Skin epidermis (tissue), 12 donors: ENCODE results near the gene TBCK.

Experiments used
- H3K27ac ChIP-seq, 21 experiments: fragments of 200-600 bp; sonication (generic) in 11 of 21; one replicate each; pipeline ENCODE4 v1.5.0; 2020; ENCODE audit warnings: mild to moderate bottlenecking in 3 of 21, inconsistent platforms in 2 of 21, moderate library complexity in 2 of 21
- H3K4me3 ChIP-seq, 7 experiments: fragments of 200-600 bp; sonication (generic) in 2 of 7; one replicate each; pipeline ENCODE4 v1.5.0; 2020; ENCODE audit warnings: inconsistent platforms in 2 of 7, mild to moderate bottlenecking in 2 of 7, moderate library complexity in 1 of 7

The TBCK gene

GRCh38 chr4:106297245-106298035 is 18.6 kb downstream of the TBCK start:
- H3K4me3 ChIP-seq, result no peak overlapping the region
- no peak overlapping the region for H3K27ac ChIP-seq

DNA sequence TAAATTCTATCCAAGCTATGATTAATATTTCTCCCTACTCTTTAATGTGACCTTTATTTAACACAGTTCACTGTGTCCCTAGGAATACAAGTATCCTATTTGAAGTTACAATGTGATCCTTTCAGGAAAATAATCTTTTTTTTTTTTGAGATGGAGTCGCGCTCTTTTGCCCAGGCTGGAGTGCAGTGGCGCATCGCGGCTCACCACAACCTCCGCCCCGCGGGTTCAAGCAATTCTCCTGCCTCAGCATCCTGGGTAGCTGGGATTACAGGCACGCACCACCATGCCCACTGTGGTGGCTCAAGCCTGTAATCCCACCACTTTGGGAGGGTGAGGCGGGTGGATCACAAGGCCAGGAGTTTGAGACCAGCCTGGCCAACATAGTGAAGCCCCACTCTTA is 21.9 kb downstream of the TBCK start:
- Histone ChIP-seq H3K4me3 (no peak overlapping the region), H3K27ac (no peak overlapping the region)

- H3K4me3 ChIP-seq, result no peak overlapping the region
- no peak overlapping the region for H3K27ac ChIP-seq
These were observed 24.3 kb downstream of the TBCK start for GRCh38 chr4:106291678-106292077.

DNA sequence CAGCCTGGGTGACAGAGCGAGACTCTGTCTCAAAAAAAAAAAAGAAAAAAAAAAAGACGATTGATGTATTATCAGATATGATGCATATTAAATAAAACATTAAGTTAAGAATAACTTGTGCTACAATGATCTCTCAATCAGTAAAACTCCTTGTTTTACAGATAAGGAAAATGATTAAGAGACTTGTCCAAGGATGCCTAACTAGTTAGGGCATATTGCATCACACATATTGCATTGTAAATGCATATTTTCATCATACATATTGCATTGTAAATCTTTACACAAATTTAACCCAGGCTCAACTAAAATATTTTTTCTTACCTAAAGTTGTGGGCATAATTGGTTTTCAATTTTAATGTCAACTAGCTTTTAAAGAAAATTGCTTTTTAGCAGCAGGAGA is 26.3 kb downstream of the TBCK start:
- no peak overlapping the region for H3K27ac ChIP-seq

GRCh38 chr4:106287353-106287969 is 28.5 kb downstream of the TBCK start:
- Histone ChIP-seq H3K4me3 (no peak overlapping the region), H3K27ac (no peak overlapping the region)

More for the DNA sequence above, 26.3 kb downstream of the TBCK start:
- H3K4me3 ChIP-seq, result no peak overlapping the region

- H3K4me3 ChIP-seq, result no peak overlapping the region
- no peak overlapping the region for H3K27ac ChIP-seq
These were observed 29.4 kb downstream of the TBCK start for GRCh38 chr4:106286611-106287010.

DNA sequence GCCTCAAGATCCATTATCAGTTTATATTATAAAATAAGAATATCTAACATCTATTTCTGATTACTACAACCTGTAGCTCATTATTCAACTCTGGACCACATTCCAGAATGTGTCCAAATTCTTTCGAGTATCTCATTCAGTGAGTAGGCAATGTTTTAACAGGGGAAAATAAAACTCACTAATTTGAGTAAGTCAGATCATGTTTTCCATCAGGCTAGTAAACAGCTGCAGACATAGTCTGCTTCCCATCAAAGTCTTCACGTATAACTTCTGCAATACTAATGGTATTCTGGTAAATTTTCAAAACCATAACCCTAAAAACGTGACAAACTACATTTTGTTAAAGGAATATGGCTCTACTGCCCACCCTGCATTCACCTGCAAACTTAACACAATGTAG is 31.8 kb downstream of the TBCK start:
- H3K4me3 ChIP-seq, result no peak overlapping the region
- no peak overlapping the region for H3K27ac ChIP-seq

- Histone ChIP-seq H3K4me3 (no peak overlapping the region), H3K27ac (no peak overlapping the region)
These were observed 38.8 kb downstream of the TBCK start for GRCh38 chr4:106277140-106277675.

- no peak overlapping the region for H3K4me3 ChIP-seq
- no peak overlapping the region for H3K27ac ChIP-seq
These were observed 42.2 kb downstream of the TBCK start for GRCh38 chr4:106273831-106274230.

- no peak overlapping the region for H3K27ac ChIP-seq
- no peak overlapping the region for H3K4me3 ChIP-seq
These were observed 45.3 kb downstream of the TBCK start for GRCh38 chr4:106270736-106271135.

DNA sequence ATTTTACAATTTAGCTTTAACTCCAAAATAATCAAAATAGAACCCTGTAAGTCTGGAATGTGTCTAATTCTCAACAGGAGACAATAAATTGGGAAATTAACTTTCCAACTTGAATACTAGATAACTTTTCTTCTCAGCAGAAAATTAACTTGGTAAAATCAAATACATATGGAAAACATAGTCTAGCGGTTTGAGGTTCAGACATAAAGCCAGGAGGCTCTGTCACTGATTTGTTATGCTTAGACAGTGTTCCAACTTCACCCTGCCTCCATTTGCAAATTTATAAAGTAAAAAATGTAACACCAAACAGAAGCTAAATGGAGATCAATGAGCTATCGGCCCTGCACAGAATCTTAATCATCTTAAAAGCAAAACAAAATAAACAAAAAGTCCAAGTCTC is 46.3 kb downstream of the TBCK start:
- H3K27ac ChIP-seq, result no peak overlapping the region
- H3K4me3 ChIP-seq, result no peak overlapping the region

- H3K27ac ChIP-seq, result no peak overlapping the region
- no peak overlapping the region for H3K4me3 ChIP-seq
These were observed 47.2 kb downstream of the TBCK start for GRCh38 chr4:106268786-106269185.

GRCh38 chr4:106266201-106266600 is 49.8 kb downstream of the TBCK start:
- no peak overlapping the region for H3K4me3 ChIP-seq

GRCh38 chr4:106264331-106264728 is 51.7 kb downstream of the TBCK start:
- Histone ChIP-seq H3K27ac (no peak overlapping the region), H3K4me3 (no peak overlapping the region)

More at GRCh38 chr4:106266201-106266600, 49.8 kb downstream of the TBCK start:
- H3K27ac ChIP-seq, result no peak overlapping the region

- no peak overlapping the region for H3K27ac ChIP-seq
- no peak overlapping the region for H3K4me3 ChIP-seq
These were observed 52.2 kb downstream of the TBCK start for GRCh38 chr4:106263594-106264330.

- no peak overlapping the region for H3K4me3 ChIP-seq
- no peak overlapping the region for H3K27ac ChIP-seq
These were observed 54.0 kb downstream of the TBCK start for GRCh38 chr4:106261980-106262379.

DNA sequence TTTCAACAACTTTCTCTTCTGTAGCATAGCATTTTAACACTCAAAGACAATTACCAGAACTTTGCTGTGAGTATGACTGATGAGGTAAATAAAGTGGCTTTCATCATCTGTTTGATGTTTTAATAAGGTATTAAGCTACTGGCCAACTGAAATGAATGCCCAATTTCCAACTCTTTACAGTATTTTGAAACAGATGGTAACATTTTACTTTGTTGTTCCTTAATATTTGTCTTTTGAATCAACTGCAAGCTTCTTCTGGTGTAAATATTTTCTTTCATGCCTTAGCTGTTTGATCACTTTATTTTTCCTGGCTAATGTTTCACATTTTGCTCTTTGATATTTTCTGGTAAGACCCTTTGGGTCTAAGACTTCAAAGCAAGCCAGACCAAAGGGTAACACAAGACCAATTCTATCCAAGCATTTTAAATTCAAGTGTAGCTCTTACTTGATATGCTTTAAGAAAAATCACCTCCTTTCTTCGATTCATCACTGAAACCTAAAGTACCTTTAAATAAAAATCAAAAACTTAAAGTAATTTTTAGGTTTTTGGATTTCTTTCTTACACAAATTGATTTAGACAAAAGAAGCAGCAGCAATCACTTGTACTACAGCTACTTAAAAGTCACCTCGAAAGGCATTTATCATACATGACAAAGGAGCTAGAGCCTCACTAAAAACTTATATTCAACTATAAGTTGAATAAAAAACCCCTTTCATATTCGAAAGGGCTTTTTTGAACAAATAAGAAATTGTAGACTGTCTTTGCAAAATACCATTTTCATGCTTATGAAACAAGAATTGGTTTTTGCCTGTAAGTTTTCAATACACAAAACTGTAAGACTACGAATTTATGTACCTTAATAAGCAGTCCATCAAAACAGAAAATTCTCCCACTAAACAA is 57.6 kb downstream of the TBCK start:
- Histone ChIP-seq H3K27ac (no peak overlapping the region), H3K4me3 (no peak overlapping the region)

DNA sequence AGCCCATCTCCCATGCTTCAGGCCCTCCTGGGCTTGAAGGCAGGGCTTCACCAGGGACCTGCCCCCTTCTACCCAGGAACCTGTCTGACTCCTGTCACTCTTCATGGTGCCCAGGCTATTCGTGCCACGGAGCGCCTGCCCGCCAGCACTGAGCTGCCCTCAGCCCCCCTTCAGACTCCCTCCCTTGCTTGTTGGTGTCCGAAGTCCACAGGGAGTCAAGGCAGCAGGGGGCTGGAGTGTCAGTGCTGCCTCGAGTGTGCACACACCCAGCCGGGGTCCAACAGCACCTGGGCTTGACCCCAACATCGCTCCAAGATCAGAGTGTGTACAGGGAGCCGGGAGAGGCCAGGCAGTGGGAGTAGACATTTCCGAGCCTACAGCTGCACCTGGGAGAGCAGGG is 59.8 kb downstream of the TBCK start:
- Histone ChIP-seq H3K27ac (no peak overlapping the region), H3K4me3 (no peak overlapping the region)

DNA sequence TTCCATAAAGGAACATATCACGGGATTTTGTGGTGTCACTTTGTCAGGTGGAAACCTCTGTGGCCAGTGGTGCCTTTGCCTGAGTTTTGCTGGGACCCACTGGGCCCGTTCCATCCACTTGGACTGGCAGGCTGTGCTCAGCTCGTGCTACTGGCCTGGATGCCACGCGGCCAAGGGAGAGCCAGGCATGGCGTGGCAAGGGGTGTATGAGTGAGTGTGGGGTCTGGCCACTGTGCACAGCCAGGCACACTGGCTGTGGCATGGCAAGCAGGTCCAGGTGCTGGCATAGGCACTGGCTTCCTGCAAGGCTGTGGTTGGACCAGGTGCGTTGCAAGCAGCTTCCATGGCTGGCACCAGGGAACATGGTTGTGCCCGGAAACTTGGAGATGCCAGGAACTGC is 60.8 kb downstream of the TBCK start:
- Histone ChIP-seq H3K4me3 (no peak overlapping the region), H3K27ac (no peak overlapping the region)
